ENCODE measurements around the gene LEMD1.

DNA sequence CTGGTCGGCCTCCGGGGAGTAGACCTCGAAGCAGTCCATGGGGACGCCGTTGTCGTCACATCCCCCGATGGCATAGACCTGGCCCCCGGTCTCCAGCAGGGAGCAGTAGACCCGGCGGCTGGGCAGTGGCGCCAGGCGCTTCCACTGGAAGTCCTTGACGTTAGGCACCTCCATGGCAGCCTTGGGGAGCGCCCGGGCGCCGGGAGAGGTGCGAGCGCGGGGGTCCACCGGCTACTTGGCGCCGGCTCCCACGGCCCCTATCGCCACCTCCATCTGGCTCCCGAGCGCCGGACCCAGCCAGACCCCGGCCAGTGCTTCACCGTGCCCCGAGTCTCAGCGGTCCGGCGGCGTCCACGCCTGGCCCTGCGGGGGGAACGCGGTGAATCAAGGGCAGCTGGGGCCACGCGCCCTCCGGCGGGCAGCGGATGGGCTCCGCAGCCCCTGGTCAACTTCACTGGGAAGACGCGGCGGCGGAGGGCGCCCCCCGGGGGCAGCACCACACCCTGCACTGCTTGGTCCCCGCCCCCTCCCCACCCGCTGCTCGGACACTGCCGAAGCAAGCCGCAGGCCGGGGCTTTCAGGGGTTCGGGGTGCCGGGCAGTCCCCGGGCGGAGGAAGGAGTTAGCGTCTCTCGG is 78.3 kb downstream of the LEMD1 start:
- TF ChIP-seq, protein P1, sequence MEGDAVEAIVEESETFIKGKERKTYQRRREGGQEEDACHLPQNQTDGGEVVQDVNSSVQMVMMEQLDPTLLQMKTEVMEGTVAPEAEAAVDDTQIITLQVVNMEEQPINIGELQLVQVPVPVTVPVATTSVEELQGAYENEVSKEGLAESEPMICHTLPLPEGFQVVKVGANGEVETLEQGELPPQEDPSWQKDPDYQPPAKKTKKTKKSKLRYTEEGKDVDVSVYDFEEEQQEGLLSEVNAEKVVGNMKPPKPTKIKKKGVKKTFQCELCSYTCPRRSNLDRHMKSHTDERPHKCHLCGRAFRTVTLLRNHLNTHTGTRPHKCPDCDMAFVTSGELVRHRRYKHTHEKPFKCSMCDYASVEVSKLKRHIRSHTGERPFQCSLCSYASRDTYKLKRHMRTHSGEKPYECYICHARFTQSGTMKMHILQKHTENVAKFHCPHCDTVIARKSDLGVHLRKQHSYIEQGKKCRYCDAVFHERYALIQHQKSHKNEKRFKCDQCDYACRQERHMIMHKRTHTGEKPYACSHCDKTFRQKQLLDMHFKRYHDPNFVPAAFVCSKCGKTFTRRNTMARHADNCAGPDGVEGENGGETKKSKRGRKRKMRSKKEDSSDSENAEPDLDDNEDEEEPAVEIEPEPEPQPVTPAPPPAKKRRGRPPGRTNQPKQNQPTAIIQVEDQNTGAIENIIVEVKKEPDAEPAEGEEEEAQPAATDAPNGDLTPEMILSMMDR (IDR thresholded peaks at IDR 0.05): peak in 2 of 6 experiments; percentile 7 to 8
- no peak for TF ChIP-seq POLR2A (IDR thresholded peaks at IDR 0.05)
